ENCODE results near the gene PLEKHO2. TPM values are rescaled to one million over a fixed set of nuclear protein-coding genes. Genes with fewer than 3 reads are reported as not detected.

The PLEKHO2 gene
- total RNA-seq, 4 donors from 2014 or later, result 4.7 to 18.2 (median 7.4) TPM

DNA sequence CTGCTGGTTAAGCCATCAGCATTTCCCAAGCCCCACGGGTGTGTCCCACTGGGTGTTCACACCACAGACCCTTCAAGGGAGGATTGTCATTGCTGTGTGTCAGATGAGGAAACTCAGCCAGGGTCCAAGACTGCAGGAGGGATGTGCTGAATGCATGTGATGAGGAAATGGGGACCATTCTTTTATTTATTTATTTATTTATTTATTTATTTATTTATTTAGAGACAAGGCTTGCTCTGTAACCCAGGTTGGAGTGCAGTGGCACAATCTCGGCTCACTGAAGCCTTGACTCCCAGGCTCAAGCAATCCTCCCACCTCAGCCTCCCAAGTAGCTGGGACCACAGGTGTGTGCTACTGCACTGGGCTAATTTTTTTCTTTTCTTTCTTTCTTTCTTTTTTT is 37.1 kb upstream of the PLEKHO2 start:
- no peak overlapping the region for H3K27ac ChIP-seq

DNA sequence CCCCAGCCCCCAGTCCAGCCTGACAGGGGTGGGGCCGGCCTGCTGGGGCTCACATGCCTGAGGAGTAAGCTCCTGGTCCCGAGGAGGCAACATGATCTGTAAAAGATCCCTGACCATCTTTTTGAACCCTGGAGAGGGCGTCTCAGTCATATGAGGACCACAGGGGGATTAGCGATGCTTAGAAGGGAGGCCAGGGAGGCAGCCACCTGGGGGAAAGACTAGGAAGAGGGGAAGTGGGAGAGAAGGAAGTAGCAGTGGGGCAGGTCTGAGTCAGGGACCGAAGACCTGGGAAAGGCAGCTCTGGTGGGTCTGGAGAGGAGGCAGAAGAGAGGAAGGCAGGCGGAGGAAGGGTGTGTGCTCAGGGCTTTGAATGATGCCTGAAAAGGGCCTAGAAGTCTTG is 35.2 kb upstream of the PLEKHO2 start:
- TF ChIP-seq, protein P1, sequence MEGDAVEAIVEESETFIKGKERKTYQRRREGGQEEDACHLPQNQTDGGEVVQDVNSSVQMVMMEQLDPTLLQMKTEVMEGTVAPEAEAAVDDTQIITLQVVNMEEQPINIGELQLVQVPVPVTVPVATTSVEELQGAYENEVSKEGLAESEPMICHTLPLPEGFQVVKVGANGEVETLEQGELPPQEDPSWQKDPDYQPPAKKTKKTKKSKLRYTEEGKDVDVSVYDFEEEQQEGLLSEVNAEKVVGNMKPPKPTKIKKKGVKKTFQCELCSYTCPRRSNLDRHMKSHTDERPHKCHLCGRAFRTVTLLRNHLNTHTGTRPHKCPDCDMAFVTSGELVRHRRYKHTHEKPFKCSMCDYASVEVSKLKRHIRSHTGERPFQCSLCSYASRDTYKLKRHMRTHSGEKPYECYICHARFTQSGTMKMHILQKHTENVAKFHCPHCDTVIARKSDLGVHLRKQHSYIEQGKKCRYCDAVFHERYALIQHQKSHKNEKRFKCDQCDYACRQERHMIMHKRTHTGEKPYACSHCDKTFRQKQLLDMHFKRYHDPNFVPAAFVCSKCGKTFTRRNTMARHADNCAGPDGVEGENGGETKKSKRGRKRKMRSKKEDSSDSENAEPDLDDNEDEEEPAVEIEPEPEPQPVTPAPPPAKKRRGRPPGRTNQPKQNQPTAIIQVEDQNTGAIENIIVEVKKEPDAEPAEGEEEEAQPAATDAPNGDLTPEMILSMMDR (IDR thresholded peaks at IDR 0.05), result no peak
- no peak for TF ChIP-seq POLR2A (IDR thresholded peaks at IDR 0.05)
- no peak for DNase-seq
- no peaks in the 10 kb centered on the region for H3K9me3 ChIP-seq
- H3K27ac ChIP-seq, result peak overlapping the region in 1 of 4 donors; percentile 76
- H3K4me1 ChIP-seq, result no peaks in the 10 kb centered on the region
- H3K36me3 ChIP-seq, result no peaks in the 10 kb centered on the region
- H3K4me3 ChIP-seq, result no peak overlapping the region
- no peaks in the 10 kb centered on the region for H3K27me3 ChIP-seq

More for the DNA sequence above, 37.1 kb upstream of the PLEKHO2 start:
- TF ChIP-seq POLR2A (IDR thresholded peaks at IDR 0.05), result no peak
- TF ChIP-seq, protein P1 (IDR thresholded peaks at IDR 0.05), result no peak
- Histone ChIP-seq H3K4me1 (no peaks in the 10 kb centered on the region), H3K9me3 (no peaks in the 10 kb centered on the region), H3K4me3 (no peak overlapping the region), H3K36me3 (no peaks in the 10 kb centered on the region), H3K27me3 (no peaks in the 10 kb centered on the region)
- DNase-seq, result no peak

DNA sequence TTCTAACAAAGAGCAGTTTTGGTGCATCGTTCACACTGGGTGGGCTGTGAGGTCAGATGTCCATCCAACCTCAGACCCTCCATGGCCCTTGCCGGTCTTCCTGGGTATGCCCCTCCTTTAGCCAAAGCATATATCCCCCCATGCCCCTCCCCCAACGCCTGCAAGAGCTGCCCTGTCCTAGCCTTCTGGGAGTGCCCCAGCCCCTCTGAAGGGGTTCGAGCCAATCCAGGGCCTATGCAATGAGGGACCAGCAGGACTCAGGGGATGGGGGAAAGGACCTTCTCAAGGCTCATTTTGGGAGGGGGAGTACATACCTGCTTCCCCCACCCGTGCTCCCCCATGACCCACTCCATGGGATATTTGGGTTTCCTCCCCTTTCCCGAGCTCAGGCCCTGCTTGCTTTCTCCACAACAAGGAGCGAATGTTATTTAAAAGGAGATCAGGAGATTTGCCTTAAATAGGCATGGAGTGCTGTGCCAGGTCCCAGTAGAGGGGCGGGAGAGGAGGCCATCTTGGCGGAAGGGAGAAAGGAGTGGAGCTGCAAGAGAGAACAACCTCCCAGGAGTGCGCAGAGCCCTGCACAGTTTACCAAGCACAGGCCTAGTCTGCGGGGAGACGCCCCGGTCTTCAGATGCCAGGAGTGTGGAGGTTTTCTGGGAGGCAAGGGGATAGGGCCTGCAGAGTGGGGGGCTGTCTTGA is 34.5 kb upstream of the PLEKHO2 start:
- no peaks in the 10 kb centered on the region for H3K9me3 ChIP-seq
- H3K4me3 ChIP-seq, result no peak overlapping the region
- no peaks in the 10 kb centered on the region for H3K27me3 ChIP-seq
- no peak for DNase-seq
- no peaks in the 10 kb centered on the region for H3K4me1 ChIP-seq
- no peaks in the 10 kb centered on the region for H3K36me3 ChIP-seq
- peak overlapping the region in 2 of 4 donors; percentile 19 to 76 for H3K27ac ChIP-seq
- TF ChIP-seq, protein P1 (IDR thresholded peaks at IDR 0.05), result no peak
- no peak for TF ChIP-seq POLR2A (IDR thresholded peaks at IDR 0.05)

DNA sequence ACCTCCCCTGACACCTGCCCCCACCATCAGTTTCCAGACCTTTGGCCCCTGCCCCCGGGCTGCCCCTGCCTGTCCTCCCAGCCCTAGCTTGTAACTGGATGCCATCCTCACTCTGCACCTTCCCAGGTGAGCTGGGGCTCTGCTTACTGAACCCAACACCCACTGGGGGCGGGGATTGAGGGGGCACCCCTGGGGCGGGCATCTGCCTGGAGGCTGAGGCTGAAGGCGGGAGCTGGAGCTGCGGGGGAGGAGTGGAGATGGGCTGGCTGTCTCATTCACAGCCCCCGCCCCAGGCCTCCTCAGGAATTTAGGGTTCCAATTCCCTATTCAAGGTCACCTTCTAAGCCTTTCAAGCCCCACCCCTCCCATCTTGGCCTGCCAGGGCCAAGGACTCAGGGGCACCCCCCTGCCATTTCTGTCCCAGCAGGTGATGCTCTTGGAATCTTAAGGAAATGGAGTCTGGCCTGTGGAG is 33.9 kb upstream of the PLEKHO2 start:
- Histone ChIP-seq H3K4me3 (no peak overlapping the region), H3K27ac (peak overlapping the region in 1 of 4 donors; percentile 76), H3K27me3 (no peaks in the 10 kb centered on the region), H3K4me1 (no peaks in the 10 kb centered on the region), H3K9me3 (no peaks in the 10 kb centered on the region), H3K36me3 (no peaks in the 10 kb centered on the region)
- TF ChIP-seq, protein P1 (IDR thresholded peaks at IDR 0.05), result no peak
- no peak for TF ChIP-seq POLR2A (IDR thresholded peaks at IDR 0.05)
- no peak for DNase-seq

DNA sequence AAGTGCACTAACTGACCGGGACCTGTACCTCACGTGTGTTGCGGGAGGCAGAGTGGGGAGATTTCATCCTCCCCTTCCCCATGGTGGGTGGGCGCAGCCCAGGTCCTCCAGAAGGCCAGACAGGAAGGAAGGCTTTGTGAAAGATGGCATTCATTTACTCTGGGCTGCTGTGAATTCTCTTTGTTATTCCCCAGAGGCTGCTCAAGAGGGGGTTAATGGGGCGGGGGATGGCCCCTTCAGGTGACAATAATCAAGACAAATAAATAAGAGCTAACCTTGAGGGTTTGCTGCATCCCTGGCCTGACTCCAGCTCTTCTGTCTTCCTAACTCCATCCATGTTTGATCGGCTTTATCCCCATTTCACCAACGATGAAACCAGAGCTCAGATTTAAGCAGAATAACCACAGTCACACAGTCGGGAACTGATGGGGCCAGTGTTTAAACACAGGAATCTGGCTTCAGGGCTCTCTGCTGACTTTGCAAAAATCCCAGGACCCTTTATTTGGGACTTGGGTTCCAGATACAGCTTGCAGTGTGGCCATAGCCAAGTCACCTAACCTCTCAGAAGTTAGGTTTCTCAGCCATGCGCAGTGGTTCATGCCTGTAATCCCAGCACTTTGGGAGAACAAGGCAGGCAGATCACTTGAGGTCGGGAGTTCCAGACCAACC is 32.8 kb upstream of the PLEKHO2 start:
- no peak for TF ChIP-seq POLR2A (IDR thresholded peaks at IDR 0.05)
- TF ChIP-seq, protein P1 (IDR thresholded peaks at IDR 0.05), result no peak
- peak overlapping the region in 1 of 4 donors; percentile 76 for H3K27ac ChIP-seq
- H3K4me3 ChIP-seq, result no peak overlapping the region
- no peak for DNase-seq
- no peaks in the 10 kb centered on the region for H3K36me3 ChIP-seq
- no peaks in the 10 kb centered on the region for H3K4me1 ChIP-seq
- no peaks in the 10 kb centered on the region for H3K27me3 ChIP-seq
- H3K9me3 ChIP-seq, result no peaks in the 10 kb centered on the region

Data from Peyer's patch (tissue), 4 donors.